Measurements from ENCODE around the gene CACNA1E.

The CACNA1E gene

DNA sequence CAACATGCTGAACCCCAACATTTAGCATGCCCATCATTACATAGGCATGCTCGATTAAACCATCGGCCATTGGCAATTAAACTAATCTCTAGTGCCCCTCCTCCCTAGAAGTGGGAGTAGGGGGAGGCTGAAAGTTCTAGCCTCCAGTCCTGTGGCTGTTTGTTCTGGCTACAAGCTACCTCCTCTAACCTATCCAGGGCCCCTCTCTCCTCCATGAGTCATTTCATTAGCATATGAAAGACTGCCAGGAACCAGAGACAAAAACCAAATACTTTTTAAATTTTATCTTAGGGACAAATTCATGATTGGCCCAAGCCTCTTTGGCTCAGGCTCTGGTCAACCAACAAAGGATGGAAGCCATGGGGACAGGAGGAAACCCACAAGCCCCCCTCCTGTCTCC lies 231.1 kb downstream of the CACNA1E start:
- no peak for DNase-seq

GRCh38 chr1:181718034-181718433 lies 234.7 kb downstream of the CACNA1E start:
- no peak for DNase-seq

DNA sequence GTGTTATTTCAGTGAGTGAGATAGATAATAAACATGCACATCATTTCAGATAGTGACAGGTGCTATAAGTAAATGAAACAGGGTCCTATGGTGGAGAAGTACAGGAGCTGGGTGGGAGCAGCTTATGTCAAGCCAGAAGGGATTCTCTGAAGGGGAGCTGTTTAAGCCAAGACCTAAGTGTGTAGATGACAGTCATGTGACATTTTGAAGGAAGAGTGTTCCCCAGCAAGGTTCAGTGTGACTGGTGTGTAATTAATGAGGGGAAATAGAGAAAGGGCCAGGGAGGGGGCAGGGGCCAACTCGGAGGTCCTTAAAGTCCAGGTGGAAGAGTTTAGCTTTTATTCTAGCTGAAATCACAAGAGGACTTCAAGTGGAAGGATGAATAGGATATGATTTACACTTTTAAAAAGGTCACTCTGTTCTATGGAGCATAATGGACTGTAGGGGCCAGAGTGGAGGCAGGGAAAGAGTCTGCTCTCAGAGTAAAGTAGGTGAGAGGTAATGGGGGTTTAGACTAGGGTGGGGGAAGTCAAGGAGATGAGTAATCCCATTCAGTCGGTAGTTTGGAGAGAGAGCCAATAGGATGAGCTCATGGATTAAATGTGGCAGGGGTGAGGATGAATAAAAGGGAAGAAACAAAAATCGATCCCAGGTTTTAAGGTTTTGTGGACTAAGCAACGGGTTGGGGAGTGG lies 243.1 kb downstream of the CACNA1E start:
- no peak for DNase-seq

DNA sequence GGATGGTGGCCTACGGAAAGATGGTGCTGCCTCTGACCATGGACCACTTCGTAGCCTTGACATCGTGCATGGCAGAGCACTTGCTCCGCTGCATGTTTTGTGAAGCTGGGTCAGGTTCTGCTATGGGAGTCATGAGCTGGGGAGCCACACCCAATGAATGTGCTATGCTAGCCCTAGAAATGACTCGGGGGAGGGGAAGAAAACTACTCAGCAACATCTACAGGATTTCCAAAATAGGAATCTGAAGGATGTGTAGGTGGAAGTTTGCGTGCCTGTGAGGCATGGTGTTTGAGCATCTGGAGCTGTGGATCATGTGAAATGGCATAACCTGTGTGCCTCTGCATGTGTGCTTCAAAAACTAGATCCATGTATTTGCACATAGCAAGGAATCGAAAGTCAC lies 247.3 kb downstream of the CACNA1E start:
- no peak for DNase-seq

GRCh38 chr1:181732218-181732990 lies 249.1 kb downstream of the CACNA1E start:
- DNase-seq = no peak

GRCh38 chr1:181733486-181733885 lies 250.2 kb downstream of the CACNA1E start:
- no peak for DNase-seq

DNA sequence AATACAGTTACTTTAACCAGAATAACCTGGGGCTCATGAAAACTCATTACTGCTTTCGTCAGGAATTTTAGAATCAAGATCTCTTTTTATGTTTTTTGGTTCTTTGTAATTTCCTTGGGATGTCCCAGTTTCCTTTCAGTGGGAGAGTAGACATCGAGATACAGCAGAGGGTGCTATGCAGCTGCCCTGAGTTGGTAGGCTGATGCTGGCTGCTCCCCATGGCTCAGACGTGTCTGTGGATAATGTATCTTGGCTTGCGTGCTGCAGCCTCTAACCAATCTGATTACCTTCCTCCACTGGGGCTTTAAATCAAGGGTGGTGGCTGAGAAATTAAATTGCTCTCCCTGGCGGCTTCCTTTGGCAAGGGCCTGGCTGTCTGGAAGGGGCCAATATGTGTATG lies 253.7 kb downstream of the CACNA1E start:
- DNase-seq = no peak

DNA sequence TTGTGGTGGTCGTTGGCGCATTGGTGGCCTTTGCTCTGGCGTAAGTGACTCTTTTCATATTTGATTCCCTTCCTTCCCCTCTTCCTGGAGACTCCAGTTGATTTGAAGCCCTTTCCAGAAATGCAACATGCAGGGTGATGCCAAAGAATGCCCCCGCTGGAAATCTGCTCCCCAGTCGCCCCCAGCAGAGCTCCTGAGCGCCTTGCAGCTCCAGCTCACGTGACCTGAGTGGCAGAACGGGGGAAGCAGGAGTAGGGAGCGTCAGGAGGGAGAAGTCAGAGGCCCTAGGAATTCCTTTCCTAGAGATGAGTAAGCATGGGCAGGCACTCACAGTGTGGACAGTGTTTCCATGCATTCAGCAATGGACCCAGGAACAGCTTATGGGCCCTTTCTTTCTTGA lies 255.9 kb downstream of the CACNA1E start:
- DNase-seq = no peak

- DNase-seq = no peak
Observed at GRCh38 chr1:181742426-181742825, 259.1 kb downstream of the CACNA1E start.

- no peak for DNase-seq
Observed at GRCh38 chr1:181743878-181744312, 260.6 kb downstream of the CACNA1E start.

GRCh38 chr1:181746224-181746623 lies 262.9 kb downstream of the CACNA1E start:
- no peak for DNase-seq

DNA sequence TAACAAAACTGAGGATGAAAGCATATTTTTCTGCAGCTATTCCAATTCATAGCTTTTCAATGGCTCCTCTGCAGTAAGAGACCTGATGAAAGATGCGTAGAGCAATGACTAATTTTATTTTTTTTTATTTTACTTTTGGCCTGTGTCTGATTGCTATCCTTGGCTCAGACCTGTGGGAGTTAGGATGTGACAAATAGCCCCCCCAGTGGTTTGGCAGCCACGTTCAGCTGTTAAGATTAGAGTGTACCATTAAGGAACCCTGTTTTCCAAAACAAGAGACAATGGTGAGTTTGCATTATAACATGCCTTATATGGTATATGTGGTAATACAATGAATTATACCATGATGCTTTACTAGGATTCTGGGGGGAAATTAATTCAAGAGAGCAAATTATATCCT lies 264.7 kb downstream of the CACNA1E start:
- DNase-seq = no peak

GRCh38 chr1:181754103-181754502 lies 270.8 kb downstream of the CACNA1E start:
- no peak for DNase-seq

DNA sequence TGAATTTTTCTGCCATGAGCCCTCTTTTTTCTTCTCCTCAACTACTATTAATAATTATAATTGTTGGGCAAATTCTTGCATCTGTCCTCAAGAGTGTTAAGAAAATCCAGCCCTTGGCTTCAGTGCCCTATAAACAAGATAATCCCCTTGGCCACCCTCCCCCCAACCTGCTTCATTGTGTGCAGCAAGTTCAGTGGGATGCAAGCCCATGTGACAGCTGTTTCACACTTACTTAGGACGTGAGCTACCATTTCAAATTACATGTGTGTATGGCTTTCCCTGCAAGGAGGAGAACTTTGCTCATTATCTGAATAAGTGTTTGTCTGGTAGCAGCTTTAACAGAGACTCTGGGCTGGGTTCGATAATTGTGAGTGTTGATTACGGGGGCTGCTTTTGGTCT lies 276.2 kb downstream of the CACNA1E start:
- no peak for DNase-seq

GRCh38 chr1:181763736-181764135 lies 280.4 kb downstream of the CACNA1E start:
- DNase-seq = no peak

GRCh38 chr1:181765451-181766026 lies 282.2 kb downstream of the CACNA1E start:
- no peak for DNase-seq

- DNase-seq = no peak
Observed at GRCh38 chr1:181767001-181767708, 283.8 kb downstream of the CACNA1E start.

DNA sequence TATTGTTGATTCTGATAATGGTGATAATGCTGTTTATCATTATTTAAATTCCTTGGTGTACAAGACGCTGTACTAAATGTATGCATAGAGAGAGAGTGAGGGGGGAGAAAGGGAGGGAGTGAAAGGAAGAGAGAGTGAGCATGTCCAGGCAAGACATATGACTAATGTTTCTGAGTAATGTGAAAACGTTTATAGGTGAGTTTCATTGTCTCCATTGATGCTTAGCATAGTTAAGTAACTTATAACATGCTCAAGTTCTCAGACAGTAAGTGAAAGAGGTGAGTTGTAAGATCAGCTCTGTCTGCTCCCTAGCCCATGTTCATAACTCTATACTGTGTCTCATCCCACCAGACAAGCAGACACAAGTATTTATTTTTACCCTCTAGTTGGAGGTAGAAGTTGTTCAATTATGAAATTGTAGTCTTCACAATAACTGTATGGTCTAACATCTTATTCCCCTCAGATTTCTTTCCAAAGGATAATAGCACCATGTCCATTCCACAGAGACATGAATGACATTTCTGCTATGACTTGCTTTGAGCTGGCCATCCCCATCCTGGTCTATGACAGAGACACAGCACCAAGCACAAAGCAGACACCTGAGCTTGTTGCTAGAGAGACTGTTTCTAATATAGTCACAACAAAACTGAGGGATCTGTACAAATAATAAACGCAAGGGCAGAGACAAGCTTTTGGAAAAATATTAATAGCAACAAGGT lies 285.1 kb downstream of the CACNA1E start:
- DNase-seq = no peak

DNA sequence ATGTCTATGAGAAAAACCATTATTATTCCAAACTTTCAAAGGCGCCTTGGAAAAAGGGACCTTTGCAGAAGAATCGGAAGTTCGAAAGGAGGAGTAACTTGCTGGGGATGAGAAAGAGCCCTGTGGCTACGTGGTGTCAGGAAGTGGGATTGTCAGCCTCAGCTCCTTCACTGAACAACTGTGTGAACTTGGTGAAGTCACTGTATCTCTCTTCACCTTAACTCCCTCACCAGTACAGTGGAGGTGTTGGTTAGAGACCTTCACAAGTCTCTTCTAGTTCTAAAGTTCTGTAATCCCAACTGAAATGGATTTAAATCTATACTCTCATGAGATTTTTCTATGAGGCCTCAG lies 285.6 kb downstream of the CACNA1E start:
- no peak for DNase-seq

- no peak for DNase-seq
Observed at GRCh38 chr1:181769846-181770245, 286.5 kb downstream of the CACNA1E start.

DNA sequence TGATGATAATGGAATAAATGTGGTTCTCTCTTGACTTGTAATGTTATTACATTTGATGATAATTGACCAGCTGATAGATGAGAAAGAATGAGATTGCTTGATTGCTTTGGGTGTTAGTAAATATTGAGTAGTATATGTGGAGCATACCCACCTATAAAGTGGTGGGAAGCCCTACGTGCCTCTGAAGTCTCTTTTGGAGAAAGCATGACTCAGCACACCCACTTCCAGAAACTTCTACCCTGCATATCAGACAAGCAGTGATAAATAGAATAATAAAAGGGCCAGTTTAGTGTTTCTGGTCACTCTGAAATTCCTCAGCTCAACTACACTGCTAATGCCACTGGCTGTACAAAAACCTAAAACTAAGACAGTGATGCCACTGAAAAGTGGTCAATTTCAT lies 289.4 kb downstream of the CACNA1E start:
- DNase-seq = no peak

DNA sequence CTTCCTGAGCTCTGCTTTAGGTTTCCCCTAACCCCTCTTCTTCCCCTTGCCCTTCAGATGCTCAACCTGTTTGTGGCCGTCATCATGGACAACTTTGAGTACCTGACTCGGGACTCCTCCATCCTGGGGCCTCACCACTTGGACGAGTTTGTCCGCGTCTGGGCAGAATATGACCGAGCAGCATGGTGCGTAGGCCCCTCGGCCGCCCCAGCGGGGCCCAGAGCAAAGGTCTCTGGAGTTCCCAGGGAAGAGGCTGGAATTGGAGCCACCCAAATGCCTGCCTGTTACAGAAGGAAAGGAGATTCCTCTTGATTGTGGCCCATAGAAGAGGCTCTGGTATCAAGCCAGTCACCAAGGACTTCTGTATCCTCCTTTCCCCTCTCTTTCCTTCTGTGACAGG lies 292.7 kb downstream of the CACNA1E start:
- DNase-seq = no peak

GRCh38 chr1:181777286-181777685 lies 294.0 kb downstream of the CACNA1E start:
- no peak for DNase-seq

Data from activated CD4-positive, alpha-beta T cell treated with anti-CD3 and anti-CD28 coated beads for 48 hours (primary cell).